B cell (primary cell): ENCODE measurements around the gene POLRMT. TPM values are rescaled to one million over a fixed set of nuclear protein-coding genes. Genes with fewer than 3 reads are reported as not detected.

ENCODE experiments used
- ATAC-seq: fragments of 200-7000 bp; cut with Tn5 transposase; one replicate; pipeline ENCODE4 v1.10.0; 2021; ENCODE audit warnings: low read depth, mild to moderate bottlenecking, moderate number of reproducible peaks, moderate library complexity
- CTCF ChIA-PET: fragments of 350-600 bp; sonication (Branson Sonifier 250); formaldehyde crosslinking; loops from one replicate; lab custom pipeline; 2021; ENCODE audit warnings: antibody characterized with exemption, inconsistent platforms; lab: Charles Lee
- POLR2A ChIA-PET: fragments of 350-600 bp; sonication (Branson Sonifier 250); formaldehyde crosslinking; loops from one replicate; lab custom pipeline; 2021; ENCODE audit warnings: antibody characterized with exemption; lab: Charles Lee
- DNase-seq: peaks from one replicate; pipeline ENCODE4 v3.0.0; 2013
- H2AFZ ChIP-seq: 2 replicates; pipeline ENCODE4 v1.6.1; 2012; ENCODE audit warnings: mild to moderate bottlenecking, low read depth, low read length; ENCODE audit not compliant: insufficient read depth, poor library complexity, severe bottlenecking
- H3K27ac ChIP-seq, 2 donors: 1 replicate in 1 of 2; 2 replicates in 1 of 2; pipeline ENCODE4 v1.5.1; 2012 to 2013; ENCODE audit warnings: low read length in 2 of 2, mild to moderate bottlenecking in 2 of 2, moderate library complexity in 1 of 2
- H3K27me3 ChIP-seq, 4 experiments: fragments of 200-600 bp in 1 of 4; sonication (generic) in 1 of 4; replicated peaks in 1 of 4; 1 replicate in 2 of 4; 2 replicates in 2 of 4; pipeline versions ENCODE4 v1.6.1 to v1.7.0; 2013 to 2016; ENCODE audit warnings: low read length in 3 of 4, mild to moderate bottlenecking in 2 of 4, mixed read lengths in 1 of 4, moderate library complexity in 1 of 4; ENCODE audit not compliant: insufficient read depth in 4 of 4, control insufficient read depth in 3 of 4; ENCODE audit errors: control extremely low read depth in 1 of 4
- H3K36me3 ChIP-seq, 2 experiments: replicated peaks in 1 of 2; 1 replicate in 1 of 2; 2 replicates in 1 of 2; pipeline versions ENCODE4 v1.6.1 to v1.7.1; 2013; ENCODE audit warnings: low read length in 1 of 2; ENCODE audit not compliant: insufficient read depth in 2 of 2, control insufficient read depth in 1 of 2; ENCODE audit errors: control extremely low read depth in 1 of 2, extremely low read depth in 1 of 2
- H3K4me1 ChIP-seq, 2 donors: fragments of 200-600 bp in 1 of 2; sonication (generic) in 1 of 2; 1 replicate in 1 of 2; 2 replicates in 1 of 2; pipeline versions ENCODE4 v1.5.1 to v1.6.1; 2013 to 2017; ENCODE audit warnings: low read length in 2 of 2; ENCODE audit not compliant: control insufficient read depth in 2 of 2, insufficient read depth in 2 of 2
- H3K4me2 ChIP-seq: replicated peaks from 2 replicates; pipeline ENCODE3; 2012; ENCODE audit warnings: mild to moderate bottlenecking, low read depth, low read length; ENCODE audit not compliant: poor library complexity, severe bottlenecking
- H3K4me3 ChIP-seq, 5 experiments: fragments of 200-600 bp in 1 of 5; sonication (generic) in 1 of 5; 1 replicate in 3 of 5; 2 replicates in 2 of 5; pipeline versions ENCODE4 v1.5.1 to v1.7.0; 2011 to 2016; ENCODE audit warnings: low read length in 4 of 5, mild to moderate bottlenecking in 4 of 5, low read depth in 2 of 5, control low read depth in 1 of 5, moderate library complexity in 1 of 5; ENCODE audit not compliant: insufficient read depth in 1 of 5; ENCODE audit errors: control extremely low read depth in 1 of 5, extremely low read depth in 1 of 5
- H3K79me2 ChIP-seq: fragments of 200-600 bp; sonication (generic); one replicate; pipeline ENCODE4 v1.6.0; 2016; ENCODE audit warnings: low read length; ENCODE audit not compliant: control insufficient read depth, insufficient read depth
- H3K9ac ChIP-seq: fragments of 200-600 bp; sonication (generic); 2 replicates; pipeline ENCODE4 v1.6.1; 2017; ENCODE audit warnings: mild to moderate bottlenecking, low read length, moderate library complexity
- H3K9me3 ChIP-seq, 3 donors: one replicate each; pipeline versions ENCODE4 v1.6.1 to v1.7.1; 2013; ENCODE audit warnings: low read length in 2 of 3; ENCODE audit not compliant: control insufficient read depth in 2 of 3, insufficient read depth in 1 of 3; ENCODE audit errors: control extremely low read depth in 1 of 3
- H4K20me1 ChIP-seq: 2 replicates; pipeline ENCODE4 v1.6.0; 2012; ENCODE audit warnings: mild to moderate bottlenecking, low read length; ENCODE audit not compliant: insufficient read depth, control insufficient read depth, poor library complexity, severe bottlenecking
- H3K27ac Mint-ChIP-seq: one replicate; pipeline ENCODE4 v1.8.0; 2021; ENCODE audit warnings: mixed read lengths
- H3K27me3 Mint-ChIP-seq: one replicate; pipeline ENCODE4 v1.8.0; 2021; ENCODE audit warnings: mixed read lengths
- H3K4me1 Mint-ChIP-seq: one replicate; pipeline ENCODE4 v1.8.0; 2021; ENCODE audit warnings: mixed read lengths
- H3K4me3 Mint-ChIP-seq: one replicate; pipeline ENCODE4 v1.8.0; 2021; ENCODE audit warnings: mixed read lengths
- H3K9me3 Mint-ChIP-seq: one replicate; pipeline ENCODE4 v1.8.0; 2022; ENCODE audit warnings: mixed read lengths; ENCODE audit not compliant: insufficient read depth
- CTCF ChIP-seq: fragments of 200-600 bp; IDR thresholded peaks from one replicate; pipeline ENCODE4 v1.8.0; 2022; ENCODE audit warnings: antibody characterized with exemption, mild to moderate bottlenecking
- EZH2 ChIP-seq: IDR thresholded peaks from 2 replicates; pipeline ENCODE4 v1.6.1; 2012; ENCODE audit warnings: borderline replicate concordance, low read depth, mild to moderate bottlenecking, moderate library complexity, low read length; ENCODE audit not compliant: insufficient read depth, poor library complexity, severe bottlenecking
- WGBS: methylation state at CpG from one replicate; pipeline ENCODE4 v1.1.5; 2013; ENCODE audit warnings: missing lambda C conversion rate; ENCODE audit not compliant: insufficient coverage; 5-methylcytosine and 5-hydroxymethylcytosine counted together
- intact Hi-C: fragments of 100-400 bp; cut with micrococcal nuclease; formaldehyde crosslinking; loops from one replicate; pipeline ENCODE4 v1.10.0; 2022
- polyA plus RNA-seq: library from polyadenylated mRNA; depleted of rRNA; stranded (reverse); fragments of >200 nt; gene quantifications from 2 replicates; pipeline ENCODE4 v1.2.3, GENCODE V29; 2012
- total RNA-seq, 2 donors: library from RNA; stranded (reverse); fragments of 120-200 nt in 1 of 2; gene quantifications; 1 replicate in 1 of 2; 2 replicates in 1 of 2; pipeline versions ENCODE4 v1.2.3 to v1.2.4, GENCODE V29; 2013 to 2022

Gene POLRMT
- total and polyA plus RNA-seq, 2 donors (not counting 1 experiment from before 2014, with no cell fraction given), result 77.8 to 98.0 TPM

GRCh38 chr19:653425-653824, 20.1 kb upstream of the POLRMT start:
- Mint-ChIP-seq H3K4me1 (peaks cover 33% of the 10 kb centered on the region), H3K27ac (no peak overlapping the region), H3K27me3 (no peaks in the 10 kb centered on the region), H3K9me3 (no peaks in the 10 kb centered on the region), H3K4me3 (no peak overlapping the region)
- H3K9me3 ChIP-seq, result no peaks in the 10 kb centered on the region
- no peak overlapping the region for H2AFZ ChIP-seq
- intact Hi-C loops, result no loop called here
- H3K9ac ChIP-seq, result no peak overlapping the region
- POLR2A ChIA-PET, result no interaction called here
- no peak overlapping the region for H3K27ac ChIP-seq
- H3K27me3 ChIP-seq, result no peaks in the 10 kb centered on the region
- DNase-seq, result no peak
- WGBS, result 95% methylated on average over 17 of the region's 17 CpGs
- H3K4me3 ChIP-seq, result no peak overlapping the region
- TF ChIP-seq CTCF (no peak), EZH2 (no peak)
- H3K36me3 ChIP-seq, result peaks cover 0 to 59% of the 10 kb centered on the region in 2 experiments
- H4K20me1 ChIP-seq, result peaks cover 99% of the 10 kb centered on the region
- CTCF ChIA-PET, result no interaction called here
- peaks cover 84% of the 10 kb centered on the region for H3K79me2 ChIP-seq
- ATAC-seq, result no peak
- no peak overlapping the region for H3K4me2 ChIP-seq
- H3K4me1 ChIP-seq, result peaks cover 5 to 17% of the 10 kb centered on the region in 2 donors

- peaks cover 96% of the 10 kb centered on the region for H4K20me1 ChIP-seq
- peaks cover 77% of the 10 kb centered on the region for H3K79me2 ChIP-seq
- peaks cover 29% of the 10 kb centered on the region for H3K4me1 Mint-ChIP-seq
- H3K4me3 Mint-ChIP-seq, result no peak overlapping the region
- WGBS, result 97% methylated on average over 50 of the region's 54 CpGs
- no peaks in the 10 kb centered on the region for H3K27me3 ChIP-seq
- ATAC-seq (no peak), DNase-seq (no peak)
- H3K4me2 ChIP-seq, result no peak overlapping the region
- H3K4me1 ChIP-seq, result peaks cover 0 to 10% of the 10 kb centered on the region in 2 donors
- ChIA-PET POLR2A (no interaction called here), CTCF (no interaction called here)
- H3K36me3 ChIP-seq, result peaks cover 0 to 53% of the 10 kb centered on the region in 2 experiments
- TF ChIP-seq CTCF, result no peak
- no peak for TF ChIP-seq EZH2
- H3K4me3 ChIP-seq, result no peak overlapping the region
- H3K9me3 ChIP-seq, result no peaks in the 10 kb centered on the region
- H2AFZ ChIP-seq, result no peak overlapping the region
- no peak overlapping the region for H3K9ac ChIP-seq
- H3K27ac ChIP-seq, result no peak overlapping the region
- H3K27ac Mint-ChIP-seq, result no peak overlapping the region
- intact Hi-C loops, result no loop called here
- H3K9me3 Mint-ChIP-seq, result no peaks in the 10 kb centered on the region
- H3K27me3 Mint-ChIP-seq, result no peaks in the 10 kb centered on the region
Observed at GRCh38 chr19:652467-653389, 19.4 kb upstream of the POLRMT start.
